NCI-H774 (cell line): Measurements from ENCODE around the gene LONP2.
"Not testable (repeated sequence)": the region's sequence is repeated elsewhere in the genome, so short reads cannot be mapped to it uniquely, and the experiment has no call there.

Experiments
- DNase-seq: peaks from one replicate; lab custom pipeline; 2025; lab: John Stamatoyannopoulos, UW

The LONP2 gene

DNA sequence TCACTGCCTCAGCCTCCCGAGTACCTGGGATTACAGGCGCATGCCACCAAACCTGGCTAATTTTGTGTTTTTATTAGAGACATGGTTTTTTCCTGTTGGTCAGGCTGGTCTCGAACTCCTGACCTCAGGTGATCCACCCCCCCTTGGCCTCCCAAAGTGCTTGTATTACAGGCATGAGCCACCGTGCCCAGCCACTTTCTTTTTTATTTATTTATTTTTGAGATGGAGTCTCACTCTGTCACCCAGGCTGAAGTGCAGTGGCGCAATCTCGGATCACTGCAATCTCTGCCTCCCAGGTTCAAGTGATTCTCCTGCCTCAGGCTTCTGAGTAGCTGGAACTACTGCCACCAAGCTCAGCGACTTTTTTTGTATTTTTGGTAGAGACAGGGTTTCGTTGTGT is 158.4 kb downstream of the LONP2 start:
- DNase-seq = not testable (repeated sequence)

DNA sequence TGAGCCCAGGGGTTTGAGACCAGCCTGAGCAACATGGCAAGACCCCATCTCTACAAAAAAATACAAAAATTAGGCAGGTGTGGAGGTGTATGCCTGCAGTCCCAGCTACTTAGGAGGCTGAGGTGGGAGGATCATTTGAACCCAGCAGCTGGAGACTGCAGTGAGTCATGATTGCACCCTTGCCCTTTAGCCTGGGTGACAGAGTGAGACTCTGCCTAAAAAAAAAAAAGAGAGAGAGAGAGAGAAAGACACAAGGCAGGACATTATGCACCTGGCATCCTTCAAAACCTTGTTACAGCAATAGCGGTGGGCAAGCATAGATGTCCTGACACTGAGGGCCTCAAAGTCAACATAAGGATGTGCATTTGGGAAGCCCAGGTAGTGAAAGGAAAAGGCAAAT is 161.1 kb downstream of the LONP2 start:
- no peak for DNase-seq

DNA sequence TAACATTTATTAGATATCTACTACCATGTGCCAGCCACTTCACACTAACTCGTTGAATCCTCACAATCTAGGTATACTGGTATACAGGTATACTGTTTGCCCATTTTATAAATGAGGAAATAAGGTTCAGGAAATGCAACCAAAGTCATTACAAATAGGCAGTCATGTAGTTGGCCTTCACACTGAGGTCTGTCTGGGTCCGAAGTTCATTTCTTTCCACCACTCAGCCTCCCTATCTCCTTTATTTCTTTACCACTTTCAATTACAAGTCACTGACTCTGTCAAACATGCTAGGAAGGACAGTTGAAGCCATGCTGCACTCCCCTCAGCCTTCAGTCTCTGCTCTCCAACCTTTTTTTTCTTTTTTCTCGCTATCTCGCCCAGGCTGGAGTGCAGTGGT is 161.8 kb downstream of the LONP2 start:
- no peak for DNase-seq
